Astrocyte of the cerebellum (primary cell): ENCODE measurements around the gene EGLN3.

Experiments used
- DNase-seq: peaks from one replicate; pipeline ENCODE4 v3.0.0-alpha.2; 2011; ENCODE audit warnings: low read depth
- H3K4me3 ChIP-seq: 2 replicates; pipeline ENCODE4 v1.5.1; 2011; ENCODE audit warnings: mild to moderate bottlenecking, low read depth, low read length, moderate library complexity
- CTCF ChIP-seq: IDR thresholded peaks from 2 replicates; pipeline ENCODE4 v1.5.1; 2012; ENCODE audit warnings: low read length, low read depth, moderate library complexity, mild to moderate bottlenecking; ENCODE audit errors: missing control alignments
- in situ Hi-C: cut with HindIII; loops from 2 replicates; pipeline ENCODE4 v1.10.0; 2017; ENCODE audit warnings: low sequenced_read_pairs

The EGLN3 gene

GRCh38 chr14:33932576-33933345 lies 18.1 kb downstream of the EGLN3 start:
- no peak overlapping the region for H3K4me3 ChIP-seq
- in situ Hi-C loops: no loop called here
- TF ChIP-seq CTCF: no peak
- peak; percentile 51 for DNase-seq

- in situ Hi-C loops: no loop called here
- DNase-seq: no peak
- H3K4me3 ChIP-seq: no peak overlapping the region
- no peak for TF ChIP-seq CTCF
Observed at GRCh38 chr14:33932033-33932432, 18.8 kb downstream of the EGLN3 start.

GRCh38 chr14:33931461-33931860 lies 19.4 kb downstream of the EGLN3 start:
- no peak overlapping the region for H3K4me3 ChIP-seq
- in situ Hi-C loops: no loop called here
- no peak for DNase-seq
- TF ChIP-seq CTCF: no peak

GRCh38 chr14:33930439-33930838 lies 20.4 kb downstream of the EGLN3 start:
- H3K4me3 ChIP-seq: no peak overlapping the region
- no peak for TF ChIP-seq CTCF
- DNase-seq: no peak
- in situ Hi-C loops: no loop called here

GRCh38 chr14:33929799-33930408 lies 21.0 kb downstream of the EGLN3 start:
- TF ChIP-seq CTCF: no peak
- in situ Hi-C loops: no loop called here
- no peak for DNase-seq
- H3K4me3 ChIP-seq: no peak overlapping the region

- H3K4me3 ChIP-seq: no peak overlapping the region
- in situ Hi-C loops: no loop called here
- no peak for DNase-seq
- no peak for TF ChIP-seq CTCF
Observed at GRCh38 chr14:33928895-33929294, 22.0 kb downstream of the EGLN3 start.
